GM10248 (cell line): ENCODE results near the gene HES7.

Source experiments
- CTCF ChIA-PET: fragments of 300-600 bp; sonication (Branson Sonifier 250); formaldehyde crosslinking; extraction: SDS; loops from one replicate; lab custom pipeline; 2021; ENCODE audit warnings: antibody characterized with exemption; lab: Yijun Ruan, JAX
- POLR2A ChIA-PET: fragments of 350-650 bp; sonication (Branson Sonifier 250); formaldehyde crosslinking; extraction: SDS; loops from one replicate; lab custom pipeline; 2020; ENCODE audit warnings: antibody characterized with exemption; lab: Yijun Ruan, JAX
- DNase-seq: peaks from one replicate; pipeline ENCODE4 v3.0.0; 2012; ENCODE audit errors: extremely low spot score
- TF ChIP-seq, protein P1 (sequence below): IDR thresholded peaks from 2 replicates; pipeline ENCODE4 v1.5.1; 2012; ENCODE audit warnings: mild to moderate bottlenecking, low read depth; ENCODE audit errors: extremely low read depth, missing control alignments, control extremely low read depth

The HES7 gene

DNA sequence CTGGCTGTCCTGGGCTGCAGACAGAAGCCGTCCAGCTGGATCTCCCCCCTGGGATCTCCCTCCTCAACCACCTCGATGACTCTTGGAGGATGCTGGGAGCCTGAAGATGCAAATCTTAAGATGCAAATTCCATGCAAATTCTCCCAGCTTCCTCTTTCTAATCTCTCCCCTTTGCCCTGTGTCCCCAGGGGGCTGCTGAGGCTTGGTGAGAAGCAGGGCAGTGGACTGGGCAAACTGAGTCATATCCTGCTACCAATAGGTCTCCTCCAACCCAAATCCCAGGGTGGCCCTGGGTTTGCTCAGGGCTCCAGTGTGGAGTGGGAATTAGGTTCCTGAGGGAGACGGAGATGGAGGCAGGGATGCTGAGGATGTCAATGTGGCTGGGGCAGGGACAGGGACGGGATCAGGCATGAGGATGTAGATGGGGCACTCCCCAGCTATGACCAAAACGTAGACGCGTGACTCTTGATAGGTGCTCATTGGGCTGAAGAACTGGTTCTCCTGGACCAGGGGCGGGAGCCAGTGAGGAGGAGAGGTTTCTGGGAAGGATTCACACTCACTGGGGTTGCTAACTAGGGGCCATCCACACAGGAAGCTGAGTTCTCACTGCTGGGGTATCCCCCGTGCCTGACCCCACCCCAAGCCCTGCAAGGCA lies 32.7 kb downstream of the HES7 start:
- POLR2A ChIA-PET = no interaction called here
- CTCF ChIA-PET = interaction anchor here (0.8 to 13.4 kb wide), 8 partner anchors 9 to 347 kb away, joined by 3 to 261 read pairs (median 54); partner anchors contain the start of gene ALOXE3

DNA sequence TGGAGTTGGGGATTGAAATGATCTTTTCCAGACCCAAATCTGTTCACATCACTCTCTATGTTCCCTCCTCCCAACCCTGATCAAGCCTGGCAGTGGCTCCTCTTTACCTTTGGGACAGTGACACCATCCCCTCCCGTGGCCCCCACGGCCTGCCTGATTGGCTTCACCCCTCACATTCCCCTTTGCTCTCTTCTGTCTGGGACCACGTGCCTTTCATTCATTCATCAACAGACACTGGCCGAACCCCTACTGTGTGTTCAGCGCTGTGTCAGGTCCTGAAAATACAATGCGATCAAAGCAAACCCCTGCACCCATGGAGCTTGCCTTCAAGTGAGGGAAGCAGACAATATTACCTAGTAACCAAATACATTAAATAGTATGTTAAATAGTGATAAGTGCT lies 34.2 kb downstream of the HES7 start:
- POLR2A ChIA-PET = no interaction called here
- TF ChIP-seq, protein P1, sequence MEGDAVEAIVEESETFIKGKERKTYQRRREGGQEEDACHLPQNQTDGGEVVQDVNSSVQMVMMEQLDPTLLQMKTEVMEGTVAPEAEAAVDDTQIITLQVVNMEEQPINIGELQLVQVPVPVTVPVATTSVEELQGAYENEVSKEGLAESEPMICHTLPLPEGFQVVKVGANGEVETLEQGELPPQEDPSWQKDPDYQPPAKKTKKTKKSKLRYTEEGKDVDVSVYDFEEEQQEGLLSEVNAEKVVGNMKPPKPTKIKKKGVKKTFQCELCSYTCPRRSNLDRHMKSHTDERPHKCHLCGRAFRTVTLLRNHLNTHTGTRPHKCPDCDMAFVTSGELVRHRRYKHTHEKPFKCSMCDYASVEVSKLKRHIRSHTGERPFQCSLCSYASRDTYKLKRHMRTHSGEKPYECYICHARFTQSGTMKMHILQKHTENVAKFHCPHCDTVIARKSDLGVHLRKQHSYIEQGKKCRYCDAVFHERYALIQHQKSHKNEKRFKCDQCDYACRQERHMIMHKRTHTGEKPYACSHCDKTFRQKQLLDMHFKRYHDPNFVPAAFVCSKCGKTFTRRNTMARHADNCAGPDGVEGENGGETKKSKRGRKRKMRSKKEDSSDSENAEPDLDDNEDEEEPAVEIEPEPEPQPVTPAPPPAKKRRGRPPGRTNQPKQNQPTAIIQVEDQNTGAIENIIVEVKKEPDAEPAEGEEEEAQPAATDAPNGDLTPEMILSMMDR = no peak
- DNase-seq = no peak
- CTCF ChIA-PET = interaction anchor here (1.2 to 13.4 kb wide), 5 partner anchors 15 to 100 kb away, joined by 6 to 261 read pairs (median 107); partner anchors contain the start of gene ALOXE3

More for the DNA sequence above, 32.7 kb downstream of the HES7 start:
- peak; percentile 70 for DNase-seq
- TF ChIP-seq, protein P1 = no peak

DNA sequence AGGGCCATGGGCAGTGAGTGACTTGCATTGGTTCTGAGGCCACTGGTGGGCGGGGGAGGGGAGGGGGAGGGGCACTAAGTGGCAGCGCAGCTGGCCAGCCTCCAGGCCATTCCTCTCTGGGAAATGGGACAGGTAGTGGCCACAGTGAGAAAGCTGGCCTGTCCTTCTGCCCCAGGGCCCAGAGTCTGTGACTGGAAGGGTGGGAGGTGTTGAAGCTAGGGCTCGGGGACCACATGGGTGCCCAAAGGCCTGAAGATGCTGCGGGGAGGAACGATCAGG lies 36.0 kb downstream of the HES7 start:
- DNase-seq = no peak
- TF ChIP-seq, protein P1 = no peak
- POLR2A ChIA-PET = interaction anchor here (0.7 kb wide), 1 partner anchor 207 kb away, joined by 7 read pairs; the partner anchor contains the start of gene SLC25A35
- CTCF ChIA-PET = interaction anchor here (1.3 to 13.4 kb wide), 5 partner anchors 11 to 30 kb away, joined by 4 to 261 read pairs (median 103); partner anchors contain the start of gene ALOXE3

DNA sequence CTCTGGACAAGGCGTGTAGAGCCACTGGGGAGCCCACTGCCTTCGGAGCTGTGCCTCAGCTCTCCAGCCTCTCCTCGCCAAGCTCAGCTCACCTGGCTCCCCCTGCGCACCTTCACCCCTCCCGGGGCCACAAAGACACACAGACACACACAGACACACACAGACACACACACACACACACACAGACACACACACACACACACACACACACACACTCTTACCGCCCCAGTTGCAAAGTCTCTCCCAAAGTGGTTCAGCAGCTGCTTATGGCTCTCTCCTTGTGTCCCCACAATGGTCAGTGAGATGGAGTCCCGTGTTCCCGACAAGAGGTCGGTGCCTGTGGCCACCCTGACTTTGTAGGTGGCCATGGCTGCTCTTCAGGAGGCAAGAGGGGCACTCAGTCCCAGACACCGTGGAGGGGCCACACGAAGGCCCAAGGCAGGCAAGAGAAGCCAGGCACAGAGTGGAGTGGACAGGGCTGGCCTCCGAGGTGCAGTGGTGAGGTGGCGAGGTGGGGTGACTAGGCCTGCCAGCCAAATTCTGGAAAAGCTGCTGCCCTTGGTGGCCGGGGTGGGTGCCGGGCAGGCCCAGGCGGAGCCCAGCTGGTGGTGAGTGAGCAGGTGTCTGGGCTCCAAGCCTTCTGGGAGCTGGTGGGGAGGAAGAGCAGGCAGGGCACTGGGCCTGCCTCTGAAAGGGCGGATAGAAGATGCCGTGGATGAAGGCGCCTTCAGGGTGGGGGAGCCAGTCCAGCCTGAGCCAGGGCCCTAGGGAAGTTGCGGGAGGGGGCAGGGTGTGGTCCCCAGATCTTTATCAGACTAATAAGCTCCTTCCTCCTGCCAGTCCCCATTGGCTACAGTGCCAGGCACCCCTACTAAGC lies 36.6 kb downstream of the HES7 start, which contains the start of gene ALOX12B:
Gene ALOX12B, minus strand, starts transcription at position 642 of the 877 bp plus-strand sequence. Its CDS starts 274 bp downstream, at position 368.
- ChIA-PET POLR2A (no interaction called here), CTCF (interaction anchor here (0.7 to 13.4 kb wide), 7 partner anchors 11 to 214 kb away, joined by 3 to 261 read pairs (median 32); partner anchors contain the start of gene ALOXE3)
- no peak for DNase-seq
- TF ChIP-seq, protein P1 = no peak

DNA sequence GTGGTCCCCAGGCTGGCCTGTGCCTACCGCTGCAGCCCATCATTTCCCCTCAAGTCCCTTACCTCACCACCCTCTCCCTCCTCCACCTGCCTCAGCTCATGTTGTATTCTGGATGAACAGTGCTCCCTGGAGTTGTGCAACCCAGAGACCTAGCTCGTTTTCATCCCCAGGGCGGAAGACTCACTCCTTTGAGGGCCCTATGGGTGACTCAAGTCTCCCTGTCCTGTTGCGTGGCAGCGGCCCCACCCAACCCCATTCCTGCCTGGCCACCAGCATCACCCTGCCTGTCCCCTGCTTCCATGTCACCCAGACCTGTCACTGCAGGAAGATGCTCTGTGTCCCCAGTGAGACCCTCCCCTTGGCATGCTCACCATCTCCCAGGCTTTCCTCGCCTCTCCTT lies 39.7 kb downstream of the HES7 start:
- ChIA-PET POLR2A (no interaction called here), CTCF (interaction anchor here (0.8 to 13.4 kb wide), 8 partner anchors 9 to 33 kb away, joined by 3 to 261 read pairs (median 7); no protein-coding TSS in a partner anchor)
- no peak for DNase-seq
- TF ChIP-seq, protein P1 = no peak

DNA sequence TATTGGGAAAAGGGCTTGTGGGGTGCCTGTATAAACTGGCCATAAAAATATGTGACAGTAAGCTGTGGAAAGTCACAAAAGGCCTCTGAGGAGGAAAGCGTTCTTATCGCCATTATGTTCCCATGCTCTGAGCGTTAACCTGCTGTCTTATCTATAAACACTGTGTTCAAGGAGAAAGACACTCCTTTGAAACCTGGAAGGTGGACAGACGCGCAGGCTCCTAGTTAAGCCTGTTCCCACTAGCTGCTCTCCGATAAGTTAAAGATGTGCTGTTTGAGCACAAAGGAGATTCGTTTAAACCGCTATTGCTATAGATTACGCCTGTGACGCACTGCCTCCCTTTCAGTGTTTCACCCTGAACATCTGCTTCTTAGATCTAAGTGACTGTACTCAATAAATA lies 41.6 kb downstream of the HES7 start:
- no peak for DNase-seq
- TF ChIP-seq, protein P1 = no peak
- POLR2A ChIA-PET = no interaction called here
- CTCF ChIA-PET = interaction anchor here (1.2 to 13.4 kb wide), 6 partner anchors 8 to 29 kb away, joined by 3 to 261 read pairs (median 8); no protein-coding TSS in a partner anchor
